Stomach (tissue), 4 donors: ENCODE data around the gene TMTC2.

Source experiments
- POLR2A ChIP-seq, 4 donors: fragments of 450-650 bp; IDR thresholded peaks; one replicate each; pipeline ENCODE4 v1.6.1; 2016; ENCODE audit warnings: antibody characterized with exemption in 4 of 4, control low read depth in 2 of 4, mild to moderate bottlenecking in 1 of 4, moderate library complexity in 1 of 4
- TF ChIP-seq, protein P1 (sequence below), 7 experiments: fragments of 450-650 bp in 4 of 7; fragments of 200-600 bp in 3 of 7; sonication (generic) in 3 of 7; IDR thresholded peaks; one replicate each; pipeline ENCODE4 v1.5.1; 2016 to 2019; ENCODE audit warnings: antibody characterized with exemption in 7 of 7, control low read depth in 2 of 7, mild to moderate bottlenecking in 1 of 7

DNA sequence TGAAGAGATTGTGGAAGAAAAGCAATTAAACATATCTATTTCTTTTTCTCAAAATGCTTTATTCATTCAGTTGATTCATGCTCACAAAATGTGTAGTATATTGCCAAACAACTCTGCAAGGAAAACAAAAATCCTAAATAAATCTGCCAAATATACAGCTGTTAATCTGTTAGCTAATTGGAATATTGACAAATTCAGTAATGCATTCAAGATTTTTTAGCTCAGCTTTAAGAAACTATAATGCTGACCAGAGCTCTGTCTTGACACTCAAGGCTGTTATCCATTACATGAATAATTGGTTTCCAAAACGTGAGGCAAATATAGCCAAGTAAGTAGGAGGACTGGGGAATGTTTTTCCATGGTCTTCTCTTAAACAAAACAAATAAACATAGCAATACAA is 146.8 kb downstream of the TMTC2 start:
- TF ChIP-seq, protein P1, sequence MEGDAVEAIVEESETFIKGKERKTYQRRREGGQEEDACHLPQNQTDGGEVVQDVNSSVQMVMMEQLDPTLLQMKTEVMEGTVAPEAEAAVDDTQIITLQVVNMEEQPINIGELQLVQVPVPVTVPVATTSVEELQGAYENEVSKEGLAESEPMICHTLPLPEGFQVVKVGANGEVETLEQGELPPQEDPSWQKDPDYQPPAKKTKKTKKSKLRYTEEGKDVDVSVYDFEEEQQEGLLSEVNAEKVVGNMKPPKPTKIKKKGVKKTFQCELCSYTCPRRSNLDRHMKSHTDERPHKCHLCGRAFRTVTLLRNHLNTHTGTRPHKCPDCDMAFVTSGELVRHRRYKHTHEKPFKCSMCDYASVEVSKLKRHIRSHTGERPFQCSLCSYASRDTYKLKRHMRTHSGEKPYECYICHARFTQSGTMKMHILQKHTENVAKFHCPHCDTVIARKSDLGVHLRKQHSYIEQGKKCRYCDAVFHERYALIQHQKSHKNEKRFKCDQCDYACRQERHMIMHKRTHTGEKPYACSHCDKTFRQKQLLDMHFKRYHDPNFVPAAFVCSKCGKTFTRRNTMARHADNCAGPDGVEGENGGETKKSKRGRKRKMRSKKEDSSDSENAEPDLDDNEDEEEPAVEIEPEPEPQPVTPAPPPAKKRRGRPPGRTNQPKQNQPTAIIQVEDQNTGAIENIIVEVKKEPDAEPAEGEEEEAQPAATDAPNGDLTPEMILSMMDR (IDR thresholded peaks at IDR 0.05) = no peak
- no peak for TF ChIP-seq POLR2A (IDR thresholded peaks at IDR 0.05)
